T1000 (cell line): ENCODE measurements around the gene ACTG1.
"Not testable (repeated sequence)": the region's sequence is repeated elsewhere in the genome, so short reads cannot be mapped to it uniquely, and the experiment has no call there.

ENCODE experiments used
- DNase-seq: peaks from one replicate; lab custom pipeline; 2025; ENCODE audit warnings: mixed read lengths; lab: John Stamatoyannopoulos, UW

Gene ACTG1

GRCh38 chr17:81532490-81533287, 20.1 kb upstream of the ACTG1 start:
- no peak for DNase-seq

- not testable (repeated sequence) for DNase-seq
Observed at GRCh38 chr17:81531998-81532404, 19.4 kb upstream of the ACTG1 start.

- not testable (repeated sequence) for DNase-seq
Observed at GRCh38 chr17:81531013-81531412, 18.4 kb upstream of the ACTG1 start.

GRCh38 chr17:81529437-81529803, 16.8 kb upstream of the ACTG1 start:
- no peak for DNase-seq

GRCh38 chr17:81528651-81529436, 16.2 kb upstream of the ACTG1 start:
- no peak for DNase-seq

- no peak for DNase-seq
Observed at GRCh38 chr17:81528384-81528650, 15.7 kb upstream of the ACTG1 start.

GRCh38 chr17:81527591-81528383, 15.2 kb upstream of the ACTG1 start, which contains the start of gene FSCN2:
Gene FSCN2, plus strand, starts transcription at chr17:81528377. Its CDS starts 155 bp downstream, at chr17:81528532.
- DNase-seq = no peak

- no peak for DNase-seq
Observed at GRCh38 chr17:81526662-81527571, 14.3 kb upstream of the ACTG1 start.

GRCh38 chr17:81524865-81525159, 12.2 kb upstream of the ACTG1 start:
- no peak for DNase-seq

- no peak for DNase-seq
Observed at GRCh38 chr17:81524039-81524864, 11.7 kb upstream of the ACTG1 start.

GRCh38 chr17:81523402-81524038, 10.9 kb upstream of the ACTG1 start:
- peak; percentile 30 for DNase-seq

- DNase-seq = no peak
Observed at GRCh38 chr17:81522491-81523401, 10.1 kb upstream of the ACTG1 start.

- no peak for DNase-seq
Observed at GRCh38 chr17:81520021-81520901, 7.7 kb upstream of the ACTG1 start.

- no peak for DNase-seq
Observed at GRCh38 chr17:81519284-81520020, 6.9 kb upstream of the ACTG1 start.

GRCh38 chr17:81518785-81519283, 6.2 kb upstream of the ACTG1 start:
- no peak for DNase-seq

- no peak for DNase-seq
Observed at GRCh38 chr17:81518113-81518784, 5.7 kb upstream of the ACTG1 start.
